ENCODE data around the gene TTC31. TPM values are rescaled to one million over a fixed set of nuclear protein-coding genes. Genes with fewer than 3 reads are reported as not detected.

Gene TTC31
- total RNA-seq, 4 donors from 2014 or later, result 18.4 to 26.1 (median 21.9) TPM

DNA sequence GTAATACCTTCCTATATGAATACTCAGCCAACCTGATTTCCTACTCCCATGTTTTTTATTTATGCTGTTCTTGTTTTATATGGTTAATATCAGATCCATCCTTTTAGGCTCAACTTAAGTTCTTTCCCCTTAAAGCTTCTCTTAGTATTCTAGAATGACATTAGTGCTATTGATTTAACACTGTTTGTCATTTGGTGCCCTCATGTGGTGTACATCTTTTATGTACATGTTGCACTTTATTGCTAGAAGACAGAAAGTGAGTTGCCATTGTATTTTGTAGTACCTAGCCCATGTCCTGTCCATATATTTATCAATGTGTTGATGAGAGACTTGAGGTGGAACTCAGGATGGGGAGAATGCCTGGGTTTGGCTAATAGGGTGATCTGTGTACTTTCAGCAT is 49.3 kb downstream of the TTC31 start:
- no peak for DNase-seq (ENCODE audit: low spot score in 2 of 2)
- TF ChIP-seq POLR2A (IDR thresholded peaks at IDR 0.05), result no peak
- TF ChIP-seq, protein P1, sequence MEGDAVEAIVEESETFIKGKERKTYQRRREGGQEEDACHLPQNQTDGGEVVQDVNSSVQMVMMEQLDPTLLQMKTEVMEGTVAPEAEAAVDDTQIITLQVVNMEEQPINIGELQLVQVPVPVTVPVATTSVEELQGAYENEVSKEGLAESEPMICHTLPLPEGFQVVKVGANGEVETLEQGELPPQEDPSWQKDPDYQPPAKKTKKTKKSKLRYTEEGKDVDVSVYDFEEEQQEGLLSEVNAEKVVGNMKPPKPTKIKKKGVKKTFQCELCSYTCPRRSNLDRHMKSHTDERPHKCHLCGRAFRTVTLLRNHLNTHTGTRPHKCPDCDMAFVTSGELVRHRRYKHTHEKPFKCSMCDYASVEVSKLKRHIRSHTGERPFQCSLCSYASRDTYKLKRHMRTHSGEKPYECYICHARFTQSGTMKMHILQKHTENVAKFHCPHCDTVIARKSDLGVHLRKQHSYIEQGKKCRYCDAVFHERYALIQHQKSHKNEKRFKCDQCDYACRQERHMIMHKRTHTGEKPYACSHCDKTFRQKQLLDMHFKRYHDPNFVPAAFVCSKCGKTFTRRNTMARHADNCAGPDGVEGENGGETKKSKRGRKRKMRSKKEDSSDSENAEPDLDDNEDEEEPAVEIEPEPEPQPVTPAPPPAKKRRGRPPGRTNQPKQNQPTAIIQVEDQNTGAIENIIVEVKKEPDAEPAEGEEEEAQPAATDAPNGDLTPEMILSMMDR (IDR thresholded peaks at IDR 0.05), result no peak
- intact Hi-C loops (cut with DNase I; ENCODE audit: low total_unique reads), result no loop called here

DNA sequence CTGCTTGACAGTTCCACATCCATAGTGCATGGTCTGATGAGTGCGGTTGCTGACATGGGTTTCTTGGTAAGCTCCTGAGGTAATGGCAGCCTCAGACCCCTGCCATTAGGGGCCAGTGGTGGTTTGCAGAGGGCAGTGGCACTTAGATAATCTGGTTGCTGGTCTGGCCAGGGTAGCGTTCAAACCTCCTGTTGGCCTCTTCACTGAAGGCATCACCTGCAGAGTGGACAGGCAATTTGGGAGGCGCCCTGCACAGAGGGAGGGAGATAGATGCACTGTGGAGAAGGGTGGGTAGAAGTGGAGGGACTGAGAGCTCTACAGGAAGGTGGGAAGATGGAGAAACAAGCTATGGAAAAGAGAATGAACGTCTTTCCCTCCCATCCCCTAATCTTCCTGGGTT is 50.6 kb downstream of the TTC31 start:
- intact Hi-C loops (cut with DNase I; ENCODE audit: low total_unique reads), result no loop called here
- H3K4me3 ChIP-seq (ENCODE audit: low read depth, poor library complexity, severe bottlenecking), result no peak overlapping the region
- TF ChIP-seq POLR2A (IDR thresholded peaks at IDR 0.05), result no peak
- TF ChIP-seq, protein P1 (IDR thresholded peaks at IDR 0.05), result no peak
- WGBS, 2 donors, result 86 to 88% methylated on average over 4 of the region's 4 CpGs
- no peak for DNase-seq (ENCODE audit: low spot score in 2 of 2)

More for the DNA sequence above, 49.3 kb downstream of the TTC31 start:
- no peak overlapping the region for H3K4me3 ChIP-seq (ENCODE audit: low read depth, poor library complexity, severe bottlenecking)

- no peak overlapping the region for H3K4me3 ChIP-seq (ENCODE audit: low read depth, poor library complexity, severe bottlenecking)
- no peak for TF ChIP-seq POLR2A (IDR thresholded peaks at IDR 0.05)
- TF ChIP-seq, protein P1 (IDR thresholded peaks at IDR 0.05), result no peak
- 86 to 87% methylated on average over 12 of the region's 12 CpGs for WGBS, 2 donors
- intact Hi-C loops (cut with DNase I; ENCODE audit: low total_unique reads), result no loop called here
- DNase-seq (ENCODE audit: low spot score in 2 of 2), result no peak
These were observed 51.5 kb downstream of the TTC31 start for GRCh38 chr2:74534411-74534810.

GRCh38 chr2:74535440-74535965 is 52.6 kb downstream of the TTC31 start:
- H3K4me3 ChIP-seq (ENCODE audit: low read depth, poor library complexity, severe bottlenecking), result no peak overlapping the region
- DNase-seq (ENCODE audit: low spot score in 2 of 2), result no peak
- TF ChIP-seq, protein P1 (IDR thresholded peaks at IDR 0.05), result no peak
- TF ChIP-seq POLR2A (IDR thresholded peaks at IDR 0.05), result no peak
- 87 to 92% methylated on average over 10 of the region's 10 CpGs for WGBS, 2 donors
- intact Hi-C loops (cut with DNase I; ENCODE audit: low total_unique reads), result no loop called here

DNA sequence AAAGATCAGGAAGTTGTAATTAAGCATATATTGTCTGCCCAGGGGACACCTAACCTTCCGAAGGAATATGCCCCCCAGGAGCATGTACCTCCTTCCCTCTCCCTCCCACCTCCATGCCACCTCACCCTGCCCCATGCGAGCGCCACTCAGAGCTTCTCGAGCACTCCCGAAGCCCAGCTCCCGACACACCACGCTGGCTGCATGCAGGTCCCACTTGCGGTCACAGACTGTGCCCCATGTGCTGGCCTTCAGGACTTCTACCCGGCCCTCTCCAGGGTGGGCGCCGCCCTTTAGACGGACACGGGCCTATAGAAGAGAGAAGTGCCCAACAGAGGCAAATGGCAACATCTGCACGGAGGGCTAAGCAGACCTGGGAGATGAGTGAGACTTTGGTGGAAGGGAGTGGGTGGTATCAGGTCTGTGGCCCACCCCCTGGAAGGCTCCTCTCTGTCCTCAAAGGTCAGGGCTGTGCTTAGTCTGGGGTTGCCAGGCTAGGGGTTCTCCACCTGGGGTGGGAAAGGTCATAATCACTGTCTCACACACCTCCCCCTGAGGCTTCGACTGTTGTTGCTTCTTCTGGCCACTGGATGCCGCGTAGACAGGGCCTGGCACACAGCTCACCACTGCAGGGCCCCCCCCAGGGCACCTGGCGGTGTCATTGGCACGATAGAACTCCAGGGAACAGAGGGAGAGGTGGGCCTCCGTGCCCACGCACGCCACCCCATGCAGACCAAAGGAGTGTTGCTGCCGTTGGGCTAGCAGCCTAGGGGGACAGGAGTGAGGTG is 53.5 kb downstream of the TTC31 start:
- TF ChIP-seq, protein P1 (IDR thresholded peaks at IDR 0.05), result no peak
- no peak for TF ChIP-seq POLR2A (IDR thresholded peaks at IDR 0.05)
- no peak for DNase-seq (ENCODE audit: low spot score in 2 of 2)
- H3K4me3 ChIP-seq (ENCODE audit: low read depth, poor library complexity, severe bottlenecking), result no peak overlapping the region
- 77% methylated on average over 21 to 22 of the region's 23 CpGs for WGBS, 2 donors
- intact Hi-C loops (cut with DNase I; ENCODE audit: low total_unique reads), result no loop called here

Measured in lower leg skin (tissue), 4 donors.